NCI-H2196 treated with DMSO at 0.1 percent for 48 hours (cell line): ENCODE measurements around the gene IQCH.
"Not testable (repeated sequence)": the region's sequence is repeated elsewhere in the genome, so short reads cannot be mapped to it uniquely, and the experiment has no call there.

Experiments
- DNase-seq: peaks from one replicate; lab custom pipeline; 2025; ENCODE audit not compliant: unreplicated experiment; lab: John Stamatoyannopoulos, UW

The IQCH gene

DNA sequence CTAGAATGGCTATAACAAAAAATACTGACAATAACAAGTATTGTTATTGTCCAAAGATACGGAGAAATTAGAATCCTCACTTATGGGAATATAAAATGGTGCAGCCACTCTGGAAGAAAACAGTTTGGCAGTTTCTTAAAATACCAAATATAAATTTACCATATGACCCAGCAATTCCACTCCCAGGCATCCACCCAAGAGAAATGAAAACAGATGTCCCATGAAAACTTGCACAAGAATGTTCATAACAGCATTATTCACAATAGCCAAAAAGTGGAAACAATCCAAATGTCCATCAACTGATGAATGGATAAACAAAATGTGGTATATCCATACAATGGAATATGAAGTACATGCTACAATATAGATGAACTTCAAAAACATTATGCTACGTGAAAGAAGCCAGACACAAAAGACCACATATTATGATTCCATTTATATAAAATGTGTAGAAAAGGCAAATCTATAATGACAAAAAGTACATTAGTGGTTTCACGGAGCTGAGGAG lies 9.6 kb upstream of the IQCH start:
- DNase-seq: no peak

DNA sequence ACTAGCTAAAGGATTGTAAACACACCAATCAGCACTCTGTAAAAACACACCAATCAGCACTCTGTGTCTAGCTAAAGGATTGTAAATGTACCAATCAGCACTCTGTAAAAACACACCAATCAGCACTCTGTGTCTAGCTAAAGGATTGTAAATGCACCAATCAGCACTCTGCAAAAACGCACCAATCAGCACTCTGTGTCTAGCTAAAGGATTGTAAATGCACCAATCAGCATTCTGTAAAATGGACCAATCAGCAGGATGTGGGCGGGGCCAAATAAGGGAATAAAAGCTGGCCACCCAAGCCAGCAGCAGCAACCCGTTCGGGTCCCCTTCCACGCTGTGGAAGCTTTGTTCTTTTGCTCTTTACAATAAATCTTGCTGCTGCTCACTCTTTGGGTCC lies 8.0 kb upstream of the IQCH start:
- DNase-seq: not testable (repeated sequence)

DNA sequence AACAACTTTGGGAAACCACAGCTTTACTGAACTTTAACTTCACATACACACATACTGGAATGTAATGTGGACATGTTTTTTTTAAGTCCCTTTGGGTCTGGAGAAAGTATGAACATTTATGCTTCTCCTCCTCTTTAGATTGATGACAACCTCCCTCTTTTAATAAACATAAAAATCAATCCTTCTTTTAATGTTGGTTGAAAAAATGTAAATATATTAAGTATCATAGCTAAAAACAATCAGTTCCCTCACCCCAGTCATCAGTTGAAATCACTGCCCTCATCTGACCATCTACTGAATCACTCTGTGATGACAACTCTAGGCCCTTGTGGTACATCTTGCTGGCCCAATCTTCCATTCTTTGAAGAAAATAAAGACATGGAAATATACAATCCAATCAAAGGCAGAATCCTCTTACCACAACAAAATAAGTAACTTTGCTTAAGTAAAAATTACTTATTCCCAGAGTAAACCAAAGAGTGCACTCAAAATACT lies 6.5 kb upstream of the IQCH start:
- no peak for DNase-seq

DNA sequence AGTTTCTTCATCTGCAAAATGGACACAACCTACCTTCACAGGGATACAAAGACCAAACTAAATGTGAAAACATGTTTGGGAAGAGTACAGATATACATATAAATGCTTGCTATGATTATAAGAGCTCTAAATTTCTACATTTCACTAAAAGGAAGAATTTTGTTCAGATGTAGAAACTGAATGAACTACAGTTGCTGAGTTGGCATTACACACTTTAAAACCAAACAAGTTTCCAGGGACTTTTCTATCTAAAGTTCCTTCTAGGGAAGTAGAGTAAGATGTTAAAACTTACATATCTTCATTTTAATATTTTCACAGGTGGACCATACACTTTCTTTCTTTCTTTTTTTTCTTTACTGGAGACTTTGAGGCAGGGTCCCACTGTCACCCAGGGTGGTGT lies 4.8 kb upstream of the IQCH start:
- DNase-seq: no peak

DNA sequence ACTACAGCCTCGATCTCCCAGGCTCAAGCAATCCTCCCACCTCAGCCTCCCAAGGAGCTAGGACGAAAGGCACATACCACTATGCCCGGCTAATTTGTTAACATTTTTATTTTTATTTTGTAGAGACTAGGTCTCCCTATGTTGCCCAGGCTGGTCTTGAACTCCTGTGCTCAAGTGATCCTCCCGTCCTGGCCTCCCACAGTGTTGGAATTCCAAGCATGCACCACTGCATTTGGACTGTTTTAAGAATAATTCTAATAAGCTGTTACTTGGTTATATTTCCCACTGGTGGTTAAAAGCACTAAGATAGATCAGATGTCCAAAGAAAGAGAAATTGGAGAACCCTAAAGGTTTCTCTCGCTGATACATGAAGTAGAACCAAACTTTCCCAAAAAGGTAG lies 3.3 kb upstream of the IQCH start:
- no peak for DNase-seq

DNA sequence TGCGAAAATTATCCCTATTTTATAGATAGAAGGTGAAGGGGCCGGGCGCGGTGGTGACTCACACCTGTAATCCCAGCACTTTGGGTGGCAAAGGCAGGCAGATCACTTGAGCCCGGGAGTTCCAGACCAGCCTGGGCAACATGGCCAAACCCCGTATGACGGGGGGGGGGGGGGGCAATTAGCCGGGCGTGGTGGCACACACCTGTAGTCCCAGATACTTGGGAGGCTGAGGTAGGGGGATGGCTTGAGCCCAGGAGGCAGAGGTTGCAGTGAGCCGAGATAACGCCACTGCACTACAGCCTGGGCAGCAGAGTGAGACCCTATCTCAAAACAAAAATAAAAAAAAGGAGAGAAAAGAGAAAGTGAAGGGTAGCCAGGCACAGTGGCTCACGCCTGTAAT lies 1.5 kb upstream of the IQCH start:
- no peak for DNase-seq

DNA sequence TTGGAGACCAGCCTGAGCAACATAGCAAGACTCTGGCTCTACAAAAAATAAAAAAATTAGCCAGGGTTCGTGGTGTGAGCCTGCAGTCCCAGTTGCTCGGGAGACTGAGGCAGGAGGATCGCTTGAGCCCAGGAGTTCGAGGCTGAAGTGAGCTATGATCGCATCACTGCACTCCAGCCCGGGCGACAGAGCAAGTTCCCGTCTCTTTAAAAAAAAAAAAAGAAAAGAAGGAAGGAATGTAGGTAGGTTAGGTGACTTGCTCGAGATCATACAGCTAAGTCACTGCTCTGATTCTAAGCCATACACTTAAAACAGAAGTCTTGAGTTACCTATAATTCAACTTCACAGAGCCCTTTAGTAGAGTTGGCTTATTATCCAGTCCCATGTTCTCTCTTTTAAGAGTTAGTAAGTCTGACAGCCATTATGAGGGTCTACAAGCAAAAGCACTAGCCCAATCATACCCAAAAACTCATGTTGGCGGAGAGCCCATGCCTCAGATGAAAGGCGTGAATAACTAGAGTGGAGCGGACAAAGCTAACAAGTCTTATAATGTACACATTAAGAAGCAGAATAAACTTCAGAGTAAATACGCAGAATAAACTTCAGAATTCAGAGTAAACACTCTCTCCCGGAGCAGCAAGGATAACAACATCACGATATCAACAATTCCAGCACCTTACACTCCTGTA lies 893 bp upstream of the IQCH start:
- no peak for DNase-seq

DNA sequence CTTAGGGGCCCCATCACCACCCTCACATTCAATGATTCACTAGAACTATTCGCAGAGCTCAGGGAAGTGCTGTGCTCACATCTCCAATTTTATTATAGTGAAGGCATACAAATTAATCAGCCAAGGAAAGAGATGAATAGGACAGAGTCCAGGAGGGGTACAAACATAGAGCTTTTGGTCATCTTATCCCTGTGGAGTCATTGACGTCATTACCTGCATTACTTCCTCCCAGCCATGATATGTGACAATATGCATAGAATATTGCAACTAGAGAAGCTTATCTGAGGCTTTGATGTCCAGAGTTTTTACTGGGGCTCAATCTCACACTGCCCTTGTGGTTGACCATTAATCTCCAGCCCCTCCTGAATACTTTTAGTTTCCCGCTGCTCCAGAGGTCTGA lies 1.5 kb downstream of the IQCH start:
- DNase-seq: no peak

DNA sequence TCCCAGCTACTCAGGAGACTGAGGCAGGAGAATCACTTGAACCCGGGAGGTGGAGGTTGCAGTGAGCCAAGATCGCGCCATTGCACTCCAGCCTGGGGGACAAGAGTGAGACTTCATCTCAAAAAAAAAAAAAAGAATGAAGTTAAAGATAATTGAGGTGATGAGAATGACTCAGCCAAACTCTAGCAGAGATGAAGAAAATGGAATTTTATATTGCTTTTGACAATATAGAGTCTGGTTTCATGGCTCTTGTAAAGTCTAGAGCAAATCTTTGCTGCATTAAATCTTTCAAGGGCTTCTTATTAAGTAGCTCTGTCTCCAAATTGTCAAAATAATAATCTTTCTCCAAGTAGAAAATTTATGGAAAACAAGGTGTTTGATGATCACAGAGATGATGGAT lies 3.8 kb downstream of the IQCH start:
- not testable (repeated sequence) for DNase-seq

DNA sequence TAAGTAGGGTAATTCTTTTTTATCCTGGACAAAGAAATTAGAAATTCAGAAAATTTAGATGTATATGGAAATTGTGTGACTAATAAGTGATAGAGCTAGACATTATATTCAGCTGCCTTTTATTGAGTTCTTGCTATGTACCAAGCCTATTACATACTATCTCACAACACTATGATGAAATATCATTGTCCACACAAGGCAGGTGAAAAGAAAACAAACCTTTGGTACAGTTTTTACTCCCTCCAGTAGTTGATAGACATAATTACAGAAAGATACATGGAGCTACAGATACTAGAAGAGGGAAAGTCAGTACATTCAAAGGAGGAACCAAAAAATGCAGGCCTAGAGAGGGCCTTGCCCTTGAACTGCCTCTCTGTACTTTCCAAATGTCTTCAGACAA lies 4.8 kb downstream of the IQCH start:
- no peak for DNase-seq

DNA sequence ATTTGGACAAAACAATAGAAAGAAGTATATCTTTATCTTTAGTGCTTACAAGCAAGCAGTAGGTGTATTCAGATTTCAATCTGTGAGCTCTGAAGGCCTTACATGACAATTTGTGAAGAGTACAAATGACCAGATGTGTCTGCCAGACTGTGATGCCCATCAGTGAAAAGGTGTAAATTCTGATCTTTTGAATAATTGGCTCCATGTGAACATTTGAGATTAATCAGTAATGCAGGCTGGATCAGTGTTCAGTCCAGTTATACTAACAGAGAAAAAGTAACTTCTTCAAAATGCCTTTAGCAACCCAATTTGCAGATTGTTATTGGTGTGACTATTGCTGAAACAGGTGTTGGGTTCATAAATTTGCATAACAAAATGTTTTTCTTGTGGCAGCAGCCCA lies 5.2 kb downstream of the IQCH start:
- DNase-seq: no peak

DNA sequence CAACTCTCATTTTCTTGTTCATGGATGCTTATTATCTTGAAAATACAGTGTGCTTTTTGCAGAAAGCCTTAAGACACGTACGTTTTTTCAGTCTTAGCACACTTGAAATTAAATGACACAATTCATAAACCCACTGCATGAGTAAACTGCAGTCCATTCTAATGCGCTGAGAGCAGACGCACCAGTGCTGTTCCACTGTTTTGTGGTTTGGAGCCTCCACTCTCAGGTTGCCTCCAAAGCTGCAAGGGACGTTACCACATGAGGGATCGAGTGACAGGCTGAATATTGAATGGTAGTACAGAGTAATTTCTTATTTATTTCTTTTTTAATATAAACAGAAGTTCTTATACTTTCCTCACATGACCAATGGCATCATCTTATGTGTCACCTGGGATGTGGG lies 12.3 kb downstream of the IQCH start:
- DNase-seq: no peak

DNA sequence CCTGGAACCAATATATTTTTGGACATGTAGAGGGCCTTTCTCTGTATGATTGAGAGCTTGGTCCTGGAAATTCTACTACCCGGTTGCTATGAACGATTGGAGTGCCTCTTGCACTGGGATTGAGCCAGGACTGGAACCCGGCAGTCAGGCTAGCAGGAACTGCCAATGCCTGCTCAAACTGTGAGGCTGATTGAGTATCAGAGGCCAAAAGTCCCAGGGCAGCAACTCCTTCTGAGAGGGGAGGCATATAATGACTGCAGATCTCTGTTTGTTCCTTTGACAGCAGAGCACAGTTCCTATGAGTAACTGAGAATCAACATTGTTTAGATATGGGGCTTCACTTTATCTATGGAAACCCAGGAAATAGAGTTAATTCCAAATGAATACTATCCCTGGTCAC lies 12.9 kb downstream of the IQCH start:
- no peak for DNase-seq

DNA sequence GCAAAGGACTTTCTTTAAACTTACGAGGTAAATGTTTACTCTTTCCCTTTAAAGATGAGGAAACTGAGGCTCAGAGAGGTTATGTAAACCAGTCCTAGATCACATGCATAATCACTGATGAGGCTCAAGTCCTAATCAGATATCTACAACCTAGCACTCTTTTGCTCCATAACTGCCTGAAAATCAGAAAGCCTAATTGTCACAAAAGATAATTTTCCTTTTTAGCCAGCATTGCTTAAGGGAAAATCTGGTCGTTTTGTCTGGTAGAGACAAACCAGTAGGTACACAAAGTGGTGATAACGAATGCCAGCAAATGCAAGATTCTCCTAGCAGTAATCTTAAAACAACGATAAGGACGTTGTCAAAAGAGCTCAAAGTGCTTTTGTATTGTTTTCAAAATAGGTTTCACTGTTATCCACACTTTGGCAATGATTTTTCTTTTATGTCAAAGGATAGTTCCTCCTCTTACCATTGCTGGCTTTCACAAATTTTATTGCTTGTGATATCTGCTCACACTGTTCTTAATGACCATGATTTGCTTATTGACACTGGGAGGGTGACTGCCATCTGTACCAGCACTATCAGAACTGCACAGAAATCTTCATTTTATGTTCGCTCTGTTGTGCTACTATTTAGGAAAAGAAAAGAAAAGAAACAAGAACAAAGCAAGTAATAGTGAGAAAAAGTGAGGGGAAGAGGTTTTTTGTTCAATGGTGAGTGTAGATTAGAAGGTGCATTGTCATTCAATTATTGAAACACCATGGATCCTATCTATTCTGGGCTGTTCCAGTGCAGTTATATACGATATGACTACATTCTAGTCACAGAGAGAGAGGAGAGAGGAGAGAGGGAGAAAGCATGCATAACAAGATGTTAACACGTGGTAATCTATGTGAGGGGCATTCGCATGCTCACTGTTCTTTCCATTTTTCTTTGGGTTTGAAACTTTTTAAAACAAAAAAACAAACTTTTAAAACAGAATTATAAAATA lies 13.7 kb downstream of the IQCH start:
- no peak for DNase-seq

DNA sequence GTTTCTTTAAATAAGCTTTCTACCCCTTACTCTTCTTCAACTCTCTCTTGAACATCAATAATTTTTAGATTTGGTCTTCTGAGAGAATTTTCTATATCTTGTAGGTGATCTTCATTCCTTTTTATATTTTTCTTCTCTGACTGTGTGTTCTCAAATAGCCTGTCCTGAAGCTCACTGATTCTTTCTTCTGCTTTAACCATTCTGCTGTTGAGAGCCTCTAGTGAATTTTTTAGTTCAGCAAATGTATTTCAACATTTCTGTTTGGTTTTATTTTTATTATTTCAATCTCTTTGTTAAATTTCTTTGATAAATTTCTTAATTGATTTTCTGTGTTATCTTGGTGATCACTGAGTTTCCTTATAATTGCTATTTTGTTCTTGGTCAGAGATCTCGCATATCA lies 19.6 kb downstream of the IQCH start:
- DNase-seq: no peak

DNA sequence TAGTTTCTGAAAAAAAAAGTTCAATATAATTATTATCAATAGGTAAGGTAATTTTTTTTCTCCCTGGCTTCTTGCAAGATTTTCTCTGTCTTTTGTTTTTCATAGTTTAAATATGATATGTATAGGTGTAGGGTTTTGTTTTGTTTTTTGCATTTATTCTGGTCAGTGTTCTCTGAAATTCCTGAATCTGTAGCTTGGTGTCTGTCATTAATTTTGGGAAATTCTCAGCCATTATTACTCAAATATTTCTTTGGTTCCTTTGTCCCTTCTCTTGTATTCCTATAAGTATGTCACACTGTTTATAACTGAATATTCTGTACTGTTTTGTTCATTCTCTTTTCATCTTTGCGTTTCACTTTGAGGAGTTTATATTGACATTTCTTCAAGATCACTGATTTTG lies 22.1 kb downstream of the IQCH start:
- DNase-seq: no peak

DNA sequence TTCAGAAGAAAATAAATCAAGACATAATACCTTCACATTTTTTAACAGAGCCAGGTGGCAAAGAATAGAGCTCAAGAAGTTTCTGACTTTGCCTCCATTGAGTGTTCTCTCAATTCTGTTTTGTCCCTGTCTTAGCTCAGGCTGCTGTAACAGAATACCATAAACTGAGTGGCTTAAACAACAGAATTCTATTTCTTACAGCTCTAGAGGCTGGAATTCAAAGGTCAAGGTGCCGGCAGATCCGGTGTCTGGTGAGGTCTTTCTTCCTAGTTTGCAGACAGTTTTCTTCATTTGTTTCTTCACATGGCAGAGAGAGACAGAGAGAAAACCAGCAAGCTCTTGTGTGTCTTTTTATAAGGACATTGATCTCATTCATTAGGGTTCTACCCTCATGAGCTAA lies 25.6 kb downstream of the IQCH start:
- no peak for DNase-seq

DNA sequence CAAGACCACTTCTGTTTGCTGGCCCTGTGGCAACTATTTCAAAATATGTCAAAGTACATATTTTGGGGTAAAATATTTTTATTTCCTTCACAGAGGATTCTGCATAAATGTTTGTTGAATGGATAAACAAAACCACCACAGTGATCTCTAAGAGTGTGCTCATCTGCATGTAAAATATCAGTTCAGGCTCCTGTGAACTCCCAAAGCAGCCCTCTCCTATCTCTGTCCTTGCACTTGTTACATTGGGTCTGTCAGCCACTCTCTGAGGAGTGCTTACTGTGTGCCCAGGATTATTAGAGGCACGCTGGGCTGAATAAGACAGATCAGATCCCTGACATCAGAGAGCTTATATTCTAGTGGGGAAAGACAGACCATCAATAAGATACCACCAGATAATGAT lies 27.1 kb downstream of the IQCH start:
- DNase-seq: no peak

DNA sequence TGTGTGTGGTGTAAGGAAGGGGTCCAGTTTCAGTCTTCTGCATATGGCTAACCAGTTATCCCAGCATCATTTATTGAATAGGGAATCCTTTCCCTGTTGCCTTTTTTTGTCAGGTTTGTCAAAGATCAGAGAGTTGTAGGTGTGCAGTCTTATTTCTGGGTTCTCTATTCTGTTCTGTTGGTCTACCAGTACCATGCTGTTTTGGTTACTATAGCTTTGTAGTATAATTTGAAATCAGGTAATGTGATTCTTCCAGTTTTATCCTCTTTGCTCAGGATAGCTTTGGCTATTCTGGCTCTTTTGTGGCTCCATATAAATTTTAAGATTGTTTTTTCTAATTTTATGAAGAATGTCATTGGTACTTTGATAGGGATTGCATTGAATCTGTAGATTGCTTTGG lies 31.0 kb downstream of the IQCH start:
- not testable (repeated sequence) for DNase-seq

DNA sequence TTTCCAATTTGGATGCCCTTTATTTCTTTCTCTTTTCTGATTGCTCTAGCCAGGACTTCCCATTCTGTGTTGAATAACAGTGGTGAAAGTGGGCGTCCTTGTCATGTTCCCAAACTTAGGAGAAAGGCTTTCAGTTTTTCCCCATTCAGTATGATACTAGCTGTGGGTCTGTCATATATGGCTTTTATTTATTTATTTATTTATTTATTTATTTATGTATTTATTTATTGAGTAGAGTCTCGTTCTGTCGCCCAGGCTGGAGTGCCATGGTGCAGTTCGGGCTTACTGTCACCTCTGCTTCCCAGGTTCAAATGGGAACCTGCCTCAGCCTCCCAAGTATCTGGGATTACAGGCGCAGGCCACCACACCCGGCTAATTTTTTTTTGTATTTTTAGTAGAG lies 31.8 kb downstream of the IQCH start:
- not testable (repeated sequence) for DNase-seq

DNA sequence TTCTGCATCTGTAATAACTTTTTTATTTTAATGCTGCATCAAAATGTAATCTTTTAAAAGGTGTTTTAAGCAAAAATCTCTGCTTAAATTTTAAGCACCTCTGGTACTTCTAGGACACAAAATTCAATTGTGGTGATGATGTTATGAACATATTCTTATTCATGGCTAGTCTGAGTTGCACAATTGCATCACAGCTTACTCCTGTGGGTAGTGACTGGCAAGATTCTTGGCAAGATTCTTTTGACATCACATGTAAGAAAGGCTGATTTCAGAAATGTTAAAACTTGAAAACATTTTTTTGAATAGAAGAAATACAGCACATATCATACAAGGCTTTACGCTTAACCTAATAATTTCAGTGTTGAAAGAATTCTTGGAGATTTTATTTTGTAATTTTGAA lies 35.7 kb downstream of the IQCH start:
- no peak for DNase-seq

DNA sequence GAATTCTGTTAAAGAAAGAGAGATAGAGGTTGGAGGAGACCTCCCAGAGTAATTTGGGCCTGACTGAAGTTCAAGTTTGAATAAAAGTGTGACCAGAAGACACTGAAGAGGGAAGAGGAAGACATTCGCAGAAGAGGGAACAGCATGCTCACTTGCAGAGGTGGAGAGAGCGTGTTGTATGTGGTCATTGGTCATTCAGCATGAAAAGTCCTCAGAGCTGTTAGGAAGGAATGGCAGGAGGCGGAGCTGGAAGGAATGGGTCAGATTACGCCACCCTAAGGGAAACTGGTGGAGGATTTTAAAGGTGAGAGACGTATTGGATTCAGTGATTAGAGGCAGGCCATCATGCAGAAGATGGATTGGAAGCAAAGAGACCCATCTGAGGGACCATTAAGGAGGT lies 41.6 kb downstream of the IQCH start:
- no peak for DNase-seq
